Activated CD4-positive, alpha-beta T cell treated with anti-CD3 and anti-CD28 coated beads, Interleukin-2, amount 10 ng/mL, durations not matched to agents 24 days and 14 days (primary cell): ENCODE results near the gene TRNAU1AP. TPM values are rescaled to one million over a fixed set of nuclear protein-coding genes. Genes with fewer than 3 reads are reported as not detected.
A peak's percentile ranks its signal among the peaks of the same experiment; 100 is the strongest.
"Not testable (repeated sequence)": the region's sequence is repeated elsewhere in the genome, so short reads cannot be mapped to it uniquely, and the experiment has no call there.

Source experiments
- DNase-seq: peaks from one replicate; pipeline ENCODE4 v3.0.0; 2022
- H3K27ac Mint-ChIP-seq: one replicate; pipeline ENCODE4 v1.8.0; 2022; ENCODE audit warnings: mild to moderate bottlenecking, mixed read lengths
- H3K27me3 Mint-ChIP-seq: one replicate; pipeline ENCODE4 v1.8.0; 2022; ENCODE audit warnings: mixed read lengths
- H3K36me3 Mint-ChIP-seq: one replicate; pipeline ENCODE4 v1.8.0; 2022; ENCODE audit warnings: low read depth, mild to moderate bottlenecking, mixed read lengths
- H3K4me1 Mint-ChIP-seq: one replicate; pipeline ENCODE4 v1.8.0; 2021; ENCODE audit warnings: mixed read lengths
- H3K4me3 Mint-ChIP-seq: one replicate; pipeline ENCODE4 v1.8.0; 2022; ENCODE audit warnings: mild to moderate bottlenecking, moderate library complexity, mixed read lengths
- H3K9me3 Mint-ChIP-seq: one replicate; pipeline ENCODE4 v1.8.0; 2021; ENCODE audit warnings: mixed read lengths
- intact Hi-C: fragments of 100-400 bp; cut with micrococcal nuclease; formaldehyde crosslinking; loops from one replicate; pipeline ENCODE4 v1.15.1; 2023
- total RNA-seq: library from RNA; stranded (reverse); gene quantifications from 2 replicates; pipeline ENCODE4 v1.2.3, GENCODE V29; 2022

Gene TRNAU1AP
- total RNA-seq, 1 donor from 2014 or later, result 47.5 TPM

GRCh38 chr1:28594686-28595411 is 42.0 kb downstream of the TRNAU1AP start:
- H3K4me1 Mint-ChIP-seq, result peaks cover 14% of the 10 kb centered on the region
- H3K36me3 Mint-ChIP-seq, H3K27me3 Mint-ChIP-seq, H3K4me3 Mint-ChIP-seq, DNase-seq, H3K9me3 Mint-ChIP-seq, H3K27ac Mint-ChIP-seq, intact Hi-C loops: not testable (repeated sequence)

GRCh38 chr1:28595412-28596191 is 42.7 kb downstream of the TRNAU1AP start:
- Mint-ChIP-seq H3K27ac (no peak overlapping the region), H3K27me3 (peaks cover 8% of the 10 kb centered on the region), H3K9me3 (no peaks in the 10 kb centered on the region), H3K4me1 (peaks cover 15% of the 10 kb centered on the region), H3K36me3 (peaks cover 9% of the 10 kb centered on the region), H3K4me3 (no peak overlapping the region)
- no peak for DNase-seq
- intact Hi-C loops, result no loop called here

- H3K9me3 Mint-ChIP-seq, H3K4me3 Mint-ChIP-seq, H3K36me3 Mint-ChIP-seq, H3K27ac Mint-ChIP-seq, H3K27me3 Mint-ChIP-seq, DNase-seq, intact Hi-C loops: not testable (repeated sequence)
- H3K4me1 Mint-ChIP-seq, result peaks cover 15% of the 10 kb centered on the region
Measured at GRCh38 chr1:28596276-28596675, 43.4 kb downstream of the TRNAU1AP start.

DNA sequence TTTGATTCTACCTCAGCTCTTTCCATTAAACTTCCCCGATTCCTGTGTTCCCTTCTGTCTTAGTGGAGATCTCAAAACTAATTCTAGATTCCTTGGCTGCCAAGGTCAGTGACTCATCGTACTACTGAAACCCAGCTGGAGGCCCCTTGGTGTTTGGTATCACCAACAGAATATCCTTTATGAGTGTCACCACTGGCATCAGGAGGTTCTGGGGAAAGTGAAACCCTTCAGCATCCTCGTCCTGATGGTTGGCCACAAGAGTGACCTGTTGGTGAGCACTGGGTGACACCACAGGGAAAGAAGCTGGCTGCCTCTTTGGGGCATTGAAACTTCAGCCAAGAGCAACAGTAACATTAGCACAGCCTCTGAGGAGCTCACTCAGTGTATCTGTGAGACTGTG is 48.8 kb downstream of the TRNAU1AP start:
- peaks cover 29% of the 10 kb centered on the region for H3K36me3 Mint-ChIP-seq
- no peak for DNase-seq
- no peaks in the 10 kb centered on the region for H3K9me3 Mint-ChIP-seq
- H3K4me1 Mint-ChIP-seq, result peaks cover 15% of the 10 kb centered on the region
- H3K27ac Mint-ChIP-seq, result no peak overlapping the region
- no peak overlapping the region for H3K4me3 Mint-ChIP-seq
- intact Hi-C loops, result loop anchor here (5.0 kb wide), 2 partner anchors 194 to 244 kb away; no protein-coding TSS in a partner anchor
- H3K27me3 Mint-ChIP-seq, result no peaks in the 10 kb centered on the region

DNA sequence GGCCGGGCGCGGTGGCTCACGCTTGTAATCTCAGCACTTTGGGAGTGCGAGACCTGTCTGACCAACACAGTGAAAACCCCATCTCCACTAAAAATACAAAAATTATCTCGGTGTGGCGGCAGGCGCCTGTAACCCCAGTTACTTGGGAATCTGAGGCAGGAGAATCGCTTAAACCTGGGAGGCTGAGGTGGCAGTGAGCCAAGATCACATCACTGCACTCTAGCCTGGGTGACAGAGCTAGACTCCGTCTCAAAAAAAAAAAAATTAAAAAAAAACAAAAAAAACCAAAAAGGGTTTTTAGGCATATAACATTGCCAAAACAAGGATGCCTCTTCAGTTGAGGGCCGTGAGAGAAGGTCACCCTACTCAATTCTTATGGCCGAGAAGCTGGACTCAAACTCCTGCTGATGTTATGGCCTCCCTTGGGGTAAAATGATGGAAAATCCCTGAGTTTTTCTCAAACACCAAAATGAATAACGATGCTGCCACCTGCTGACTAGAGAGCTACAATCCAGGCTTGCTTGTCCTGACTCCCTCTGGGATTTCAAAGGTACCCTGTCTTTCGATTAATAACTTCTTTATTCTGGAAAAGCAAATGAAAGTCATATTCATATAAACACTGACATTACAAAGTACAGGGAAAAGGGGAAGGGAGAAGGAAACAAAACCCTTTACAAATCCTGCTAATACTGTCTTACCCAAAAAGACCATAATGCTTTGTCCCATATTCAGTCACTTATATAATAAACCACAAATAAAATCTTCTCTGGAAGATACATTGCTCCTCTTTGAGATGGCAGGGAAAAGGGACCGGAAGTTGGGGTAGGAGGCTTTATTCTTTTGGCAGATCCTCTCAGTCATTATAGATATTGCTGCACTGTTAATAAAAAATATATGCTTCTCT is 49.9 kb downstream of the TRNAU1AP start:
- intact Hi-C loops, result loop anchor here (1.0 to 5.0 kb wide), 3 partner anchors 85 to 245 kb away; no protein-coding TSS in a partner anchor
- H3K4me3 Mint-ChIP-seq, result no peak overlapping the region
- H3K27me3 Mint-ChIP-seq, result no peaks in the 10 kb centered on the region
- H3K9me3 Mint-ChIP-seq, result no peaks in the 10 kb centered on the region
- peaks cover 29% of the 10 kb centered on the region for H3K36me3 Mint-ChIP-seq
- H3K4me1 Mint-ChIP-seq, result peaks cover 15% of the 10 kb centered on the region
- no peak overlapping the region for H3K27ac Mint-ChIP-seq
- peak; percentile 79 for DNase-seq

DNA sequence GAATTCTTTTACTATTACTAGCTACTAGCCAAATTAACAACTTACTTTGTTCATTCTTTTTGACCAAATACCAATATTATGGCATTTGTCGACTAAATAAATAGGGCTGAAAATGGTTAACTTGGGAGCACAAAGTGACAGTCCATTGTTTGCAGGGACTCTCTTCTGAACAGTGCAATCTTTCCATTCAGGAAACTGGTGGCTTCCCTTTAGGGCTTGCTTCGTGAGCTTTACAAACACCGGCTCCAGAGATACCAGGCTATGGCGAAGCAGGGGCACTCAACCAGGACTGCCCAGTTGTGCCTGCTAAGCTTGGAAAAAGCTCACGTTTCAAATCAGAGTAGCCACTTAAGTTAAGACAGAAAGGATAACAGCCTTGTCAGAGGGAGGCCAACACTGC is 51.5 kb downstream of the TRNAU1AP start:
- Mint-ChIP-seq H3K9me3 (no peaks in the 10 kb centered on the region), H3K4me1 (peaks cover 10% of the 10 kb centered on the region), H3K27ac (no peak overlapping the region), H3K4me3 (no peak overlapping the region), H3K27me3 (no peaks in the 10 kb centered on the region), H3K36me3 (peaks cover 29% of the 10 kb centered on the region)
- intact Hi-C loops, result loop anchor here (5.0 kb wide), 2 partner anchors 197 to 247 kb away; no protein-coding TSS in a partner anchor
- DNase-seq, result no peak

GRCh38 chr1:28604962-28605361 is 52.1 kb downstream of the TRNAU1AP start:
- intact Hi-C loops, result loop anchor here (5.0 kb wide), 2 partner anchors 198 to 248 kb away; no protein-coding TSS in a partner anchor
- H3K27me3 Mint-ChIP-seq, result no peaks in the 10 kb centered on the region
- H3K4me3 Mint-ChIP-seq, result no peak overlapping the region
- DNase-seq, result no peak
- no peaks in the 10 kb centered on the region for H3K9me3 Mint-ChIP-seq
- peaks cover 32% of the 10 kb centered on the region for H3K36me3 Mint-ChIP-seq
- peak overlapping the region; percentile 10 for H3K27ac Mint-ChIP-seq
- H3K4me1 Mint-ChIP-seq, result peaks cover 7% of the 10 kb centered on the region

GRCh38 chr1:28606771-28607170 is 53.9 kb downstream of the TRNAU1AP start:
- peaks cover 3% of the 10 kb centered on the region for H3K4me1 Mint-ChIP-seq
- peaks cover 35% of the 10 kb centered on the region for H3K36me3 Mint-ChIP-seq
- H3K27me3 Mint-ChIP-seq, result no peaks in the 10 kb centered on the region
- no peak overlapping the region for H3K27ac Mint-ChIP-seq
- no peak overlapping the region for H3K4me3 Mint-ChIP-seq
- intact Hi-C loops, result no loop called here
- no peak for DNase-seq
- H3K9me3 Mint-ChIP-seq, result no peaks in the 10 kb centered on the region

- no peak overlapping the region for H3K27ac Mint-ChIP-seq
- no peak overlapping the region for H3K4me3 Mint-ChIP-seq
- no peaks in the 10 kb centered on the region for H3K9me3 Mint-ChIP-seq
- H3K27me3 Mint-ChIP-seq, result no peaks in the 10 kb centered on the region
- peaks cover 31% of the 10 kb centered on the region for H3K36me3 Mint-ChIP-seq
- no peaks in the 10 kb centered on the region for H3K4me1 Mint-ChIP-seq
- intact Hi-C loops, result no loop called here
- DNase-seq, result no peak
Measured at GRCh38 chr1:28613175-28613574, 60.3 kb downstream of the TRNAU1AP start.

Other genes starting within 250 kb of the TRNAU1AP start
- gene MED18, start 224.0 kb upstream of the TRNAU1AP start, total RNA-seq, result 20.8 and 23.2 TPM in 2 replicates
- gene PHACTR4, start 183.3 kb upstream of the TRNAU1AP start, total RNA-seq, result 29.6 and 30.5 TPM in 2 replicates
- gene RCC1, start 47.0 kb upstream of the TRNAU1AP start, total RNA-seq, result 143 and 145 TPM in 2 replicates
- 0.09 TPM in 1 of 2 replicates, not detected in the other for gene RAB42, start 39.2 kb downstream of the TRNAU1AP start, total RNA-seq
- gene TAF12, start 90.0 kb downstream of the TRNAU1AP start, total RNA-seq, result 31.7 and 33.8 TPM in 2 replicates
- not detected in 2 replicates for gene RNU11, start 95.5 kb downstream of the TRNAU1AP start, total RNA-seq
- gene GMEB1, start 115.7 kb downstream of the TRNAU1AP start, total RNA-seq, result 26.1 and 26.3 TPM in 2 replicates
- gene YTHDF2, start 183.9 kb downstream of the TRNAU1AP start, total RNA-seq, result 90.8 and 92.6 TPM in 2 replicates